GM23338 (cell line): Measurements from ENCODE around the gene CARD10.

Source experiments
- CREB1 ChIP-seq: fragments of 250-450 bp; sonication (Bioruptor Pico); IDR thresholded peaks from 2 replicates; pipeline ENCODE4 v1.5.0; 2020; ENCODE audit warnings: low read depth, mild to moderate bottlenecking, moderate library complexity
- EZH2 ChIP-seq: fragments of 200-600 bp; sonication (generic); IDR thresholded peaks from one replicate; pipeline ENCODE4 v1.8.0; 2017; ENCODE audit warnings: antibody characterized with exemption, mild to moderate bottlenecking, low read depth; ENCODE audit not compliant: unreplicated experiment
- EZH2phosphoT487 ChIP-seq: fragments of 200-600 bp; sonication (generic); IDR thresholded peaks from one replicate; pipeline ENCODE4 v1.8.1; 2018; ENCODE audit warnings: antibody characterized with exemption; ENCODE audit not compliant: unreplicated experiment
- JUNB ChIP-seq: IDR thresholded peaks from one replicate; pipeline ENCODE4 v1.6.1; 2016; ENCODE audit warnings: antibody characterized with exemption; ENCODE audit not compliant: unreplicated experiment
- NANOG ChIP-seq: IDR thresholded peaks from 2 replicates; pipeline ENCODE4 v1.6.1; 2016; ENCODE audit warnings: antibody characterized with exemption, borderline replicate concordance
- POLR2AphosphoS5 ChIP-seq: IDR thresholded peaks from 2 replicates; pipeline ENCODE4 v1.6.1; 2016; ENCODE audit warnings: antibody characterized with exemption, low read depth
- STAT1 ChIP-seq: IDR thresholded peaks from one replicate; pipeline ENCODE4 v1.6.1; 2016; ENCODE audit warnings: antibody characterized with exemption; ENCODE audit not compliant: unreplicated experiment
- ZNF114 ChIP-seq: fragments of 250-450 bp; sonication (Bioruptor Pico); IDR thresholded peaks from 2 replicates; pipeline ENCODE4 v1.5.0; 2020; ENCODE audit warnings: mild to moderate bottlenecking, moderate library complexity
- ZNF331 ChIP-seq: fragments of 250-450 bp; sonication (Bioruptor Pico); IDR thresholded peaks from 2 replicates; pipeline ENCODE4 v1.5.0; 2020; ENCODE audit warnings: low read depth, mild to moderate bottlenecking, moderate library complexity
- TF ChIP-seq, protein P1 (sequence below), 2 experiments: fragments of 200-600 bp in 1 of 2; sonication (generic) in 1 of 2; conservative IDR thresholded peaks; 2 replicates each; pipeline versions ENCODE4 v1.5.1 to v1.6.1; 2016 to 2017; ENCODE audit warnings: antibody characterized with exemption in 2 of 2, low read depth in 2 of 2, mild to moderate bottlenecking in 2 of 2, moderate library complexity in 1 of 2
- TF ChIP-seq, protein P2 (sequence below): IDR thresholded peaks from one replicate; pipeline ENCODE4 v1.6.1; 2018; ENCODE audit warnings: antibody characterized with exemption; ENCODE audit not compliant: unreplicated experiment
- TF ChIP-seq, protein P3 (sequence below): IDR thresholded peaks from 2 replicates; pipeline ENCODE4 v1.6.1; 2016; ENCODE audit warnings: antibody characterized with exemption
- TF ChIP-seq, protein P4 (sequence below): fragments of 250-450 bp; sonication (Bioruptor Pico); IDR thresholded peaks from 2 replicates; pipeline ENCODE4 v1.5.0; 2020; ENCODE audit warnings: mild to moderate bottlenecking, moderate library complexity

DNA sequence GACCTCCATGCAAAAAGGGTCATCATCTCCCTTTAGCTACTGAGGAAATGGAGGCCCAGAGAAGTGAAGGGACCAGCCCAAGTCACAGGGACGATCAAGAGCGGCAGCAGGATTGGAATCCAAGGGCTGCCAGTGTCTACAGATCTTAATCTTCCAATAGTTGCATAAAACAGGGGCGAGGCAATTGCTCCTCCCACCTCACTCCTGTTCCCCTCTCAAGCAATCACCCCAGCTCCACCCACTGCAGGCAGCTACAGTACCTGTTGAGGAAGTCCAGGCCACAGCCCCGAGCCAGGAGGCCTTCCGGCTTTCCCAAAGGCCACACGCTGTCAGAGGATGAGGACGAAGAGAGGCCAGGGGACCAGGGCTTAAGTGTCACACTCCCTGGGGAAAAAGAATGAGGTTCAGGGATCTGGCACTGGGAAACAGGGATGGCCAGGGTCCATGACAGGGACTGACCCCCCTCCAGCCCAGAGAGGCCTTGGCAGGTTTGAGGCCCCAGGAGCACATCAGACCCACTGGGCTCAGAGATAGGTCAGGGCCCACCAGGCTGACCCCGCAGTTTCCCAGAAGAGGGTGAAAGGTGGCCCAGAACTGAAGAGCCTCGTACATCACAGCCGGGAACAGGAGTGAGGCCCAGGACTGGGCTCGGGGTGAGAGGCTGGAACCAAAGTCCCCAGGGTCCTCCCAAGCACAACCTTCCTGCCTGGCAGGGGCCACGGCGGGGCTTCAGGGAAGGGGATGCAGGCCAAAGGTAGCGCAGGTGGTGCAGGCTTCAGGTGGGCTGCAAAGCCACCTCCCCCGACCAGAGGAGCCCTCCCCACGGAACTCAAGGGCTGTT lies 16.7 kb downstream of the CARD10 start:
- TF ChIP-seq, protein P1, sequence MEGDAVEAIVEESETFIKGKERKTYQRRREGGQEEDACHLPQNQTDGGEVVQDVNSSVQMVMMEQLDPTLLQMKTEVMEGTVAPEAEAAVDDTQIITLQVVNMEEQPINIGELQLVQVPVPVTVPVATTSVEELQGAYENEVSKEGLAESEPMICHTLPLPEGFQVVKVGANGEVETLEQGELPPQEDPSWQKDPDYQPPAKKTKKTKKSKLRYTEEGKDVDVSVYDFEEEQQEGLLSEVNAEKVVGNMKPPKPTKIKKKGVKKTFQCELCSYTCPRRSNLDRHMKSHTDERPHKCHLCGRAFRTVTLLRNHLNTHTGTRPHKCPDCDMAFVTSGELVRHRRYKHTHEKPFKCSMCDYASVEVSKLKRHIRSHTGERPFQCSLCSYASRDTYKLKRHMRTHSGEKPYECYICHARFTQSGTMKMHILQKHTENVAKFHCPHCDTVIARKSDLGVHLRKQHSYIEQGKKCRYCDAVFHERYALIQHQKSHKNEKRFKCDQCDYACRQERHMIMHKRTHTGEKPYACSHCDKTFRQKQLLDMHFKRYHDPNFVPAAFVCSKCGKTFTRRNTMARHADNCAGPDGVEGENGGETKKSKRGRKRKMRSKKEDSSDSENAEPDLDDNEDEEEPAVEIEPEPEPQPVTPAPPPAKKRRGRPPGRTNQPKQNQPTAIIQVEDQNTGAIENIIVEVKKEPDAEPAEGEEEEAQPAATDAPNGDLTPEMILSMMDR (conservative IDR thresholded peaks at IDR 0.05; ENCODE audit: low read depth in 2 of 2): no peak
- no peak for TF ChIP-seq POLR2AphosphoS5
- no peak for TF ChIP-seq EZH2
- TF ChIP-seq, protein P2, sequence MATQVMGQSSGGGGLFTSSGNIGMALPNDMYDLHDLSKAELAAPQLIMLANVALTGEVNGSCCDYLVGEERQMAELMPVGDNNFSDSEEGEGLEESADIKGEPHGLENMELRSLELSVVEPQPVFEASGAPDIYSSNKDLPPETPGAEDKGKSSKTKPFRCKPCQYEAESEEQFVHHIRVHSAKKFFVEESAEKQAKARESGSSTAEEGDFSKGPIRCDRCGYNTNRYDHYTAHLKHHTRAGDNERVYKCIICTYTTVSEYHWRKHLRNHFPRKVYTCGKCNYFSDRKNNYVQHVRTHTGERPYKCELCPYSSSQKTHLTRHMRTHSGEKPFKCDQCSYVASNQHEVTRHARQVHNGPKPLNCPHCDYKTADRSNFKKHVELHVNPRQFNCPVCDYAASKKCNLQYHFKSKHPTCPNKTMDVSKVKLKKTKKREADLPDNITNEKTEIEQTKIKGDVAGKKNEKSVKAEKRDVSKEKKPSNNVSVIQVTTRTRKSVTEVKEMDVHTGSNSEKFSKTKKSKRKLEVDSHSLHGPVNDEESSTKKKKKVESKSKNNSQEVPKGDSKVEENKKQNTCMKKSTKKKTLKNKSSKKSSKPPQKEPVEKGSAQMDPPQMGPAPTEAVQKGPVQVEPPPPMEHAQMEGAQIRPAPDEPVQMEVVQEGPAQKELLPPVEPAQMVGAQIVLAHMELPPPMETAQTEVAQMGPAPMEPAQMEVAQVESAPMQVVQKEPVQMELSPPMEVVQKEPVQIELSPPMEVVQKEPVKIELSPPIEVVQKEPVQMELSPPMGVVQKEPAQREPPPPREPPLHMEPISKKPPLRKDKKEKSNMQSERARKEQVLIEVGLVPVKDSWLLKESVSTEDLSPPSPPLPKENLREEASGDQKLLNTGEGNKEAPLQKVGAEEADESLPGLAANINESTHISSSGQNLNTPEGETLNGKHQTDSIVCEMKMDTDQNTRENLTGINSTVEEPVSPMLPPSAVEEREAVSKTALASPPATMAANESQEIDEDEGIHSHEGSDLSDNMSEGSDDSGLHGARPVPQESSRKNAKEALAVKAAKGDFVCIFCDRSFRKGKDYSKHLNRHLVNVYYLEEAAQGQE: no peak
- no peak for TF ChIP-seq CREB1 (CRISPR knock-in tag)
- TF ChIP-seq, protein P3, sequence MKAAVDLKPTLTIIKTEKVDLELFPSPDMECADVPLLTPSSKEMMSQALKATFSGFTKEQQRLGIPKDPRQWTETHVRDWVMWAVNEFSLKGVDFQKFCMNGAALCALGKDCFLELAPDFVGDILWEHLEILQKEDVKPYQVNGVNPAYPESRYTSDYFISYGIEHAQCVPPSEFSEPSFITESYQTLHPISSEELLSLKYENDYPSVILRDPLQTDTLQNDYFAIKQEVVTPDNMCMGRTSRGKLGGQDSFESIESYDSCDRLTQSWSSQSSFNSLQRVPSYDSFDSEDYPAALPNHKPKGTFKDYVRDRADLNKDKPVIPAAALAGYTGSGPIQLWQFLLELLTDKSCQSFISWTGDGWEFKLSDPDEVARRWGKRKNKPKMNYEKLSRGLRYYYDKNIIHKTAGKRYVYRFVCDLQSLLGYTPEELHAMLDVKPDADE: no peak
- no peak for TF ChIP-seq JUNB
- TF ChIP-seq NANOG: no peak
- no peak for TF ChIP-seq EZH2phosphoT487
- no peak for TF ChIP-seq ZNF114 (CRISPR knock-in tag)
- no peak for TF ChIP-seq STAT1
- TF ChIP-seq, protein P4, sequence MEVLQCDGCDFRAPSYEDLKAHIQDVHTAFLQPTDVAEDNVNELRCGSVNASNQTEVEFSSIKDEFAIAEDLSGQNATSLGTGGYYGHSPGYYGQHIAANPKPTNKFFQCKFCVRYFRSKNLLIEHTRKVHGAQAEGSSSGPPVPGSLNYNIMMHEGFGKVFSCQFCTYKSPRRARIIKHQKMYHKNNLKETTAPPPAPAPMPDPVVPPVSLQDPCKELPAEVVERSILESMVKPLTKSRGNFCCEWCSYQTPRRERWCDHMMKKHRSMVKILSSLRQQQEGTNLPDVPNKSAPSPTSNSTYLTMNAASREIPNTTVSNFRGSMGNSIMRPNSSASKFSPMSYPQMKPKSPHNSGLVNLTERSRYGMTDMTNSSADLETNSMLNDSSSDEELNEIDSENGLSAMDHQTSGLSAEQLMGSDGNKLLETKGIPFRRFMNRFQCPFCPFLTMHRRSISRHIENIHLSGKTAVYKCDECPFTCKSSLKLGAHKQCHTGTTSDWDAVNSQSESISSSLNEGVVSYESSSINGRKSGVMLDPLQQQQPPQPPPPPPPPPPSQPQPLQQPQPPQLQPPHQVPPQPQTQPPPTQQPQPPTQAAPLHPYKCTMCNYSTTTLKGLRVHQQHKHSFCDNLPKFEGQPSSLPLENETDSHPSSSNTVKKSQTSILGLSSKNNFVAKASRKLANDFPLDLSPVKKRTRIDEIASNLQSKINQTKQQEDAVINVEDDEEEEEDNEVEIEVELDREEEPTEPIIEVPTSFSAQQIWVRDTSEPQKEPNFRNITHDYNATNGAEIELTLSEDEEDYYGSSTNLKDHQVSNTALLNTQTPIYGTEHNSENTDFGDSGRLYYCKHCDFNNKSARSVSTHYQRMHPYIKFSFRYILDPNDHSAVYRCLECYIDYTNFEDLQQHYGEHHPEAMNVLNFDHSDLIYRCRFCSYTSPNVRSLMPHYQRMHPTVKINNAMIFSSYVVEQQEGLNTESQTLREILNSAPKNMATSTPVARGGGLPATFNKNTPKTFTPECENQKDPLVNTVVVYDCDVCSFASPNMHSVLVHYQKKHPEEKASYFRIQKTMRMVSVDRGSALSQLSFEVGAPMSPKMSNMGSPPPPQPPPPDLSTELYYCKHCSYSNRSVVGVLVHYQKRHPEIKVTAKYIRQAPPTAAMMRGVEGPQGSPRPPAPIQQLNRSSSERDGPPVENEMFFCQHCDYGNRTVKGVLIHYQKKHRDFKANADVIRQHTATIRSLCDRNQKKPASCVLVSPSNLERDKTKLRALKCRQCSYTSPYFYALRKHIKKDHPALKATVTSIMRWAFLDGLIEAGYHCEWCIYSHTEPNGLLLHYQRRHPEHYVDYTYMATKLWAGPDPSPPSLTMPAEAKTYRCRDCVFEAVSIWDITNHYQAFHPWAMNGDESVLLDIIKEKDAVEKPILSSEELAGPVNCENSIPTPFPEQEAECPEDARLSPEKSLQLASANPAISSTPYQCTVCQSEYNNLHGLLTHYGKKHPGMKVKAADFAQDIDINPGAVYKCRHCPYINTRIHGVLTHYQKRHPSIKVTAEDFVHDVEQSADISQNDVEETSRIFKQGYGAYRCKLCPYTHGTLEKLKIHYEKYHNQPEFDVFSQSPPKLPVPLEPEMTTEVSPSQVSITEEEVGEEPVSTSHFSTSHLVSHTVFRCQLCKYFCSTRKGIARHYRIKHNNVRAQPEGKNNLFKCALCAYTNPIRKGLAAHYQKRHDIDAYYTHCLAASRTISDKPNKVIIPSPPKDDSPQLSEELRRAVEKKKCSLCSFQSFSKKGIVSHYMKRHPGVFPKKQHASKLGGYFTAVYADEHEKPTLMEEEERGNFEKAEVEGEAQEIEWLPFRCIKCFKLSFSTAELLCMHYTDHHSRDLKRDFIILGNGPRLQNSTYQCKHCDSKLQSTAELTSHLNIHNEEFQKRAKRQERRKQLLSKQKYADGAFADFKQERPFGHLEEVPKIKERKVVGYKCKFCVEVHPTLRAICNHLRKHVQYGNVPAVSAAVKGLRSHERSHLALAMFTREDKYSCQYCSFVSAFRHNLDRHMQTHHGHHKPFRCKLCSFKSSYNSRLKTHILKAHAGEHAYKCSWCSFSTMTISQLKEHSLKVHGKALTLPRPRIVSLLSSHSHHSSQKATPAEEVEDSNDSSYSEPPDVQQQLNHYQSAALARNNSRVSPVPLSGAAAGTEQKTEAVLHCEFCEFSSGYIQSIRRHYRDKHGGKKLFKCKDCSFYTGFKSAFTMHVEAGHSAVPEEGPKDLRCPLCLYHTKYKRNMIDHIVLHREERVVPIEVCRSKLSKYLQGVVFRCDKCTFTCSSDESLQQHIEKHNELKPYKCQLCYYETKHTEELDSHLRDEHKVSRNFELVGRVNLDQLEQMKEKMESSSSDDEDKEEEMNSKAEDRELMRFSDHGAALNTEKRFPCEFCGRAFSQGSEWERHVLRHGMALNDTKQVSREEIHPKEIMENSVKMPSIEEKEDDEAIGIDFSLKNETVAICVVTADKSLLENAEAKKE (CRISPR knock-in tag): no peak
- TF ChIP-seq ZNF331 (CRISPR knock-in tag): no peak
